Erythroblast (primary cell): ENCODE data around the gene NDE1.
A peak's percentile ranks its signal among the peaks of the same experiment; 100 is the strongest.
"Not testable (repeated sequence)": the region's sequence is repeated elsewhere in the genome, so short reads cannot be mapped to it uniquely, and the experiment has no call there.

Experiments used
- DNase-seq, 2 experiments: peaks; one replicate each; lab custom pipeline; 2025; lab: John Stamatoyannopoulos, UW
- GATA1 ChIP-seq: IDR thresholded peaks from 2 replicates; pipeline ENCODE4 v1.6.1; 2011; ENCODE audit warnings: low read depth, mild to moderate bottlenecking, control low read depth, low read length, moderate library complexity
- POLR2A ChIP-seq: IDR thresholded peaks from 2 replicates; pipeline ENCODE4 v1.6.1; 2011; ENCODE audit warnings: mild to moderate bottlenecking, low read length

The NDE1 gene

DNA sequence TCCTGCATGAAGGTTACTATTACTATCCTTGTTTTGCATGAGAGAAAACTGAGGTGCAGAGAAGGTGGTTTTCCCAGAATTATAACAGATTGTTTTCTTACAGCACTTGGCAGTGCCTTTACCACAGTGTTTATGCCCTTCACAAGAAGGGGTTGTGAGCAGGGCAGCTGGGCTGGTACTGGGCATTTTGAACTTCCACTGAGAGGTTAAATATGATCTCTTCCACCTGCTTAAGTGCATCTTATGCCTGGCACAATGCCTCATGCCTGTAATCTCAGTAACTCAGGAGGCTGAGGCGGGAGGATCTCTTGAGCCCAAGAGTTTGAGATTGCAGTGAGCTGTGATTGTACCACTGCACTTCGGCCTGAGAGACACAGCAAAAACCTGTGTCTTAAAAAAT, 36.2 kb downstream of the NDE1 start:
- no peak for DNase-seq
- TF ChIP-seq GATA1, result no peak
- no peak for TF ChIP-seq POLR2A

DNA sequence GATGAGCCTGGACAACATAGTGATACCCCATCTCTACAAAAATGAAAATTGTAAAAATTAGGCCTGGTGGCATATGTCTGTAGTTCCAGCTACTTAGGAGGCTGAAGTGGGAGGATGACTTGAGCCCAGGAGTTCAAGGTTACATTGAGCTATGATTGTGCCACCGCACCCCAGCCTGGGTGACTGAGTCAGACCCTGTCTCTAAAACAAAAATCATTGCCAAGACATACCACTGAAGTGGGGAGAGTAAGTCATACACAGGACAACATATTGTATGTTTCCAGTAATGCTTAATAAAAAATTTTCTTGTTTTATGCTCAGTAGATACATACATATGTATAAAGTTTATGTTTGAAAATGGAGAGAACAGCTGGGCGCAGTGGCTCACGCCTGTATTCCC, 39.2 kb downstream of the NDE1 start:
- DNase-seq, result no peak
- TF ChIP-seq GATA1 (no peak), POLR2A (no peak)

DNA sequence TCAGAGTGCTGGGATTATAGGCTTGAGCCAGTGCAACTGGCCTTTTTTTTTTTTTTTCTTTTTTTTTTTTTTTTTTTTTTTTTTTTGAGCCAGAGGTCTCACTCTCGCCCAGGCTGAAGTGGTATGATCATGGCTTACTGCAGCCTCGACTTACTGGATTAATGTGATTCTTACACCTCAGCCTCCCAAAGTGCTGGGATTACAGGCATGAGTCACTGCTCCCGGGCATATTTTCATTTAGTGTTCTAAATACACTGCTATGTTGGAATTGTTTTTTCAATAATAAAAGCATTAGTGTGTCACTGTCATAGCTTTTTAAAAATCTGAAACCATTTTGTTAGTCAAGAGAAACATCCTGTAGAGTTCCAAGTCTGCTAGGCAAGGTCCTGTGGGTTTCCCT, 40.3 kb downstream of the NDE1 start:
- no peak for DNase-seq
- no peak for TF ChIP-seq POLR2A
- TF ChIP-seq GATA1, result no peak

DNA sequence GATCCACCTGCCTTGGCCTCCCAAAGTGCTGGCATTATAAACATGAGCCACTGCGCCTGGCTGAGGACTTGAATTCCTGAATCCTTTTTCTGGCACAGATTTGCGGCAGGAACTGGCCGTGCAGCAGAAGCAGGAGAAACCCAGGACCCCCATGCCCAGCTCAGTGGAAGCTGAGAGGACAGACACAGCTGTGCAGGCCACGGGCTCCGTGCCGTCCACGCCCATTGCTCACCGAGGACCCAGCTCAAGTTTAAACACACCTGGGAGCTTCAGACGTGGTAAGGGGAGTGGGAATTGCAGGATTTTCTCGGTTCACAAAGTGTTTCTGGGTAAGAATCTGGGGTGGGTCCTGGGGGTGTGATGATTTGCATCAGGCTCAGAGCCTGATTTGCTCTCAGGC, 41.0 kb downstream of the NDE1 start:
- TF ChIP-seq POLR2A, result no peak
- TF ChIP-seq GATA1, result no peak
- DNase-seq, result no peak

DNA sequence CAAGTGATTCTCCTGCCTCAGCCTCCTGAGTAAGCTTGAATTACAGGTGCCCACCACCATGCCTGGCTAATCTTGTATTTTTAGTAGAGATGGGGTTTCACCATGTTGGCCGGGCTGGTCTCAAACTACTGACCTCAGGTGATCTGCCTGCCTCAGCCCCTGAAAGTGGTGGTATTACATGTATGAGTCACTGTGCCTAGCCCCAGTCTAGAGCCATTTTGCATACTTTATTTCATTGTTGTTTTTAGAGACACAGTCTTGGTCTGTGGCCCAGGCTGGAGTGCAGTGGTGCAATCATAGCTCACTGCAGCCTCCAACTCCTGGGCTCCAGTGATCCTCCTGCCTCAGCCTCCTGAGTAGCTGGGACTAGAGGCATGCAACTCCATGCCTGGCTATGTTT, 42.5 kb downstream of the NDE1 start:
- not testable (repeated sequence) for DNase-seq

DNA sequence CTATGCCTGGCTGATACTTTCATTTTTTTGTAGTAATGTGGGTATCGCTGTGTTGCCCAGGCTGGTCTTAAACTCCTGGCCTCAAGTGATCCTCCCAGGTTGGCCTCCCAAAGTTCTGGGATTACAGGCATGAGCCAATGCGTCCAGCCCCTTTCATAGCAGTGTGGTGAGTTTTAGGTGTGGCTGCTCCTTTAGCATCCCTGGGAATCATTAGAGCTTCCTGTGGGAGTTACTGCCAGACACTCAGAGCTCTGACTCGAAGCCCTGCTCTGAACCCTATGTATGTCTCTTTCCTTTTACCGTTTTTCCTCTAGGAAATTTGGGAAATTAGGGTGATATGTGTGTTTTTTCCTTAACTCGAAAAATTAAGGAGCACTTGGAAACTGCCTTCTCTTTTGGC, 44.5 kb downstream of the NDE1 start:
- no peak for DNase-seq
- no peak for TF ChIP-seq POLR2A
- no peak for TF ChIP-seq GATA1

DNA sequence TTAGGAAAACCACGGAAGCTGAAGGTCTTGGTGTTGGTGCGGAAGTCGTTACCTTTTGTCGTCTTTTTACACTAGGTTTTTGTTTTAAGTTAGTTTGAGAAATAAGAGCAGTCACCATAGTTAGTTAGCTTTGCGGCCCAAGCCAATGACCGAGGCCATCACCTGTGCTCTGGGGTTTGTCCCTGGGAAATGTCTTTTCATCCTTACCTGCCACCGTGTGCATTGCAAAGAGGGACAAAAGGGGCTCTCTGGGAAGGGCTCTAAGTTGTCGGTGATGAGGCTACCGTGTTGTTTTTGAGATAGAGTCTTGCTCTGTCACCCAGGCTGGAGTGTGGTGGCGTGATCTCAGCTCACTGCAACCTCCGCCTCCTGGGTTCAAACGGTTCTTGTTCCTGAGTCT, 49.8 kb downstream of the NDE1 start:
- no peak for TF ChIP-seq POLR2A
- TF ChIP-seq GATA1, result no peak
- no peak for DNase-seq

DNA sequence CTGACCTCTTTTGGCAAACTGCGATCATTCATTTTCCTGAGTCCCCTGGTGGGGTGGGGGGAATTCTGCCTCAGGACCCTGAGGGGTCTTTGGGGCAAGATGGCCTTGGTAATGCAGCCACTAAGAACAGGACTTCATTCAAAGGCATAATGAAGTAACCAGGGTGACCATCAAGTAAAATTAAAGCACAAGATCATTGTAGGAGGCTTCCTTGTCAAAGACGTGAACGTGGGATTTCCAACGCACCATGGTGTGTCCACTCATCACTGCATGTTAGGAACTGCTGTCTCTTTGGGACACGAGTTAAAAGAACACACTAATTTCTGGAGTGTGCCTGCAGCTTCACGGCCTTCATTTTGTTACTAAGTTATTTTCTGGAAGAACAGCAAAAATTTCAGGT, 51.3 kb downstream of the NDE1 start:
- no peak for DNase-seq
- no peak for TF ChIP-seq POLR2A
- TF ChIP-seq GATA1, result no peak

DNA sequence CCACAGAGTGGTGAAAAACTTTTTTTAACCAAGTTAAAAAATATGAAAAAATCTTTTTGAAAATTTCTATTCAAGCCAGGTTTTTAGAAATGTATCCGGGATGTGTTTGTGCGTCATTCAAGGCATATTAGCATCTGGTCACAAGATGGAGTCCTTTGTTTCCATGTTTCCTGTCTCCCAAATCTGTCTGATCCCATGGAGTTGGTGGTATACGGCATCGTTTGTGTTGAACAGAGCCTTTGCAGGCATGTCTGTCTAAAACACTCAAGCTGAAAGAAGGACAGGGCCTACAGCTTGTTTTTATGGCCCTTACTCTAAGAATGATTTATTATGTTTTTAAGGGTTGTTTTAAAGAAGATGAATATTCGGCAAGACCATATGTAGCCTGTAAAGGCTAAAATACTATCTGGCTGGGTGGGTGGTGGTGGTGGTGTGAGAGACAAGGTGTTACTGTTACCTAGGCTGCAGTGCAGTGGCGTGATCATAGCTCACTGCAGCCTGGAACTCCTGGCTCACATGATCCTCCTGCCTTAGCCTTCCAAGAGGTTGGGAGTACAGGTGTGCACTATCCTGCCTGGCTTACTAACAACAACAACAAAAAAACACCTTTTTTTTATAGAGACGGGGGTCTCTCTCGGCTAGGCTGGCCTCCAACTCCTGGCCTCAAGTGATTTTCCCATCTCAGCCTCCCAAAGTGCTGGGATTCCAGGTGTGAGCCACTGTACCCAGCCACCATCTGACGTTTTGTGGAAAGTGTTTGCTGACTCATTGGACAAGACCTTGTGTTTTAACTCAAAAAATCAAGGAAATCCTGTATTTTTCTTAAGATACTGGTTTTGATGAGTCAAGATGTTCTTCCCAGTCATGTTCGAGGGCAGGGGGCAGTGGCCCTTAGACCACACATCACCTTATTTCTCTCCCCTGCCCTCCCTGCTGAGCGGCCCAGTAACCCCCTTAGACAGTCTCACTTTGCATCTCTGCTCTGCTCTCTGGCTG, 52.2 kb downstream of the NDE1 start:
- DNase-seq, result no peak
- TF ChIP-seq GATA1 (no peak), POLR2A (no peak)

DNA sequence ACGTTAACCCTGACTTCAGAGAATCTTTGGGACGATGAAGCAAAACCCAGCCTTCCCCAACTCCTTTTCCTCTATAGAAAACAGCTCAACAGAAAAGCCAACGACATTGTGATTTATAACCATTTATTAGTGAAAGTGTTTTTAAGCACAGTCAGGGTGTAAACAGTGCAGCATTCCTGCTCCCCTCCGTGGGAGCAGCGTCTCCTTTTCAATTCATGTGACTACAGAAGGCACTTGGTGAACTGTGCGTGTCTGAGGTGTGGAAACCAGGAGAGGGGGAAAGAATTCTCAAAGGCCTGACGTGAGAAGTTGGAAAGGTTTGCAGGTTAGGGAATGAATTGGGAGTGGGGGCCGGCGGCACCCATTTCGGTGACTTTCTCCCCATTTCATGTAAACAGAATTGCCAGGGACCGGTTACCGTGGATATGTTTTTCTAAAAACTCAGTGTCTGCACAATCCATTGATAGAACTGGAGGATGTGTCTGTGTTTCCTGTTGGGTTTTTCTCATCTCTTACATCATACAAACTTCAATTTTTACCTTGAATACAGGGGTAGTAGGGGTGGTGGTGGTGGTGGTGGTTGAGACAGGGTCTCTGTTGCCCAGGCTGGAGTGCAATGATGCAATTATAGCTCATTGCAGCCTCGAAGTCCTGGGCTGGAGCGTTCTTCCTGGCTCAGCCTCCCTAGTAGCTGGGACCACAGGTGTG, 53.1 kb downstream of the NDE1 start:
- TF ChIP-seq POLR2A (no peak), GATA1 (no peak)
- no peak for DNase-seq

DNA sequence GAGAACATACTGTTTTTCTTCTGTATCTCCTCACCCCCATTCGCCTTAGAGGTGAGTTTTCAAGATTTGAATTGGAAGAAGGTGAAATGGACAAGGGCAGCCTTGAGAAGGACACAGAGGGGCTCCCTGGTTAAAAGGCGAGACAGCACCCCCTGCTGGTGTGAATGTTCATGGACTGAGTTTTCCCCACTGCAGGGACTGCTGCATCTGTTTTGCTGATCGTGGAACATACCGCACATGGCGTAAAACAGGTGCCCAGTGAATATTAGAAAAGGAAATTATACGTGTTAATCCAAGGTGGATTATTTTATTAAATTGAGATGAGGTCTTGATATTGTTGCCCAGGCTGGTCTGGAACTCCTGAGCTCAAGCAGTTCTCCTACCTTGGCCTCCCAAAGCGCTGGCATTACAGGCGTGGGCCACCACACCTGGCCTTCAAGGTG, 54.5 kb downstream of the NDE1 start:
- TF ChIP-seq GATA1 (no peak), POLR2A (no peak)
- DNase-seq, result peak; percentile 72 to 86

DNA sequence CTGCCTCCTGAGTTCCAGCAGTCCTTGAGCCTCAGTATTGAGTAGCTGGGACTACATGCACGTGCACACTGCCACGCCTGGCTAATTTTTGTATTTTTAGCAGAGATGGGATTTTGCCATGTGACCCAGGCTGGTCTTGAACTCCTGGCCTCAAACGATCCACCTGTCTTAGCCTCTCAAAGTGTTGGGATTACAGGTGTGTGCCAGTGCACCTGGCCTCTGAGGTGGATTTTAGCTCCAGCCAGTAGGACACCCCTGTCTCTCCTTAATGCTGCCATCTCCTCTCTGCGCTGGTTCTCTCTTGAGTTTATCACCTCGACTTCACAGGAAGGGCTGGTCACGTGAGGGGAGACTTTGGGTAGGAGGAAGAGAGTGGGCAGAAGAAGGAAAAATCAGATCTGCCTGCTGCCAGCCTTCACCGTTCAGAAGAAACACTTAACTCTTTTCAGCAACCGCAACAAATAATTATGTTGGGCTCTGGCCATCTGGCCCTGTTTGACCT, 55.1 kb downstream of the NDE1 start:
- DNase-seq, result no peak
- TF ChIP-seq GATA1, result no peak
- no peak for TF ChIP-seq POLR2A

DNA sequence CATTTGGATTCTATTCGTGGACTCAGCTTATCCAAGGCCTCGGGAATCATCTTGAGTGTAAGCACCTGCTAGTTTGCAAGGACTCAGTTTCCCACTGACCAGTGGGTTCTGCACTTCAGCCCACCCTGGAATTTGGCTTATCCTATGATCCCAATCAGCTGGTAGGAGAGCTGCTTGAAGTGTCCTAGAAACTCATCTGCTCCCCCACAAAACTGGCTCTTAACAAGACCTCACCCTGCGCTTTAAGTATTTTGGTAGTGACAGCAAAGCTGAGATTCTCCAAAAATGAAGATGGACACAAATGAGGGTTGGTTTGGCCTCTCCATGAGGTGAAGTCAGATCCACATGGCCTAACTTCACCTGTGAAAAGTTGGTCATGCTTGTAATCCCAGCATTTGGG, 57.3 kb downstream of the NDE1 start:
- TF ChIP-seq POLR2A (no peak), GATA1 (no peak)
- DNase-seq, result no peak

DNA sequence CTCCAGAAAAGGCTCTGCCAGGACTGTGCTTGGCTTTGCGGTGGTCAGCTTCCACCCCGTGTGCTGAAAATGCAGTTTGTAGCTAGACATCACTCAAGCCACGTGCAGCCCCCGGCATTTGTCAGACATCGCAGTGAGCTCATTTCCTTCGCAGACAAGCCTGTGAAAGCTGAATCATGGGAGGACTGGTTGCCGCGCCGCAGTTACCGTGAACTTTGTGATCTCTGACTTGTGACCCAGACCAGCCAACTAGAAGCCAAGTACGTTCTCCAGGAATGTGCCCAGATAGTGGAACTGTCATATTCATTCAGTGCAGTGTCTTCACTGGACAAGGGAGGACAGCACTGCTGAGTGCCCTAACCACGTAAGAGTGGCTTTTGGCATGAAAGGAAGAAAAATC, 58.1 kb downstream of the NDE1 start:
- DNase-seq, result no peak
- no peak for TF ChIP-seq POLR2A
- TF ChIP-seq GATA1, result no peak
